ENCODE results near the gene KLHDC3.

The KLHDC3 gene

GRCh38 chr6:43013843-43014433 is at the start of gene KLHDC3, which contains the start of gene MEA1:
TSS of gene KLHDC3 (plus strand) at chr6:43014249. CDS start at chr6:43017193, 2,944 bp downstream.
TSS of gene MEA1 (minus strand) at chr6:43013946. CDS start at chr6:43013813, 133 bp downstream.
- peak; percentile 97 for DNase-seq

GRCh38 chr6:42966571-42966970 is 47.5 kb upstream of the KLHDC3 start:
- DNase-seq = no peak

GRCh38 chr6:42967228-42967627 is 46.8 kb upstream of the KLHDC3 start:
- no peak for DNase-seq

GRCh38 chr6:42968126-42968701 is 45.8 kb upstream of the KLHDC3 start:
- no peak for DNase-seq

- no peak for DNase-seq
Observed at GRCh38 chr6:42968783-42969182, 45.3 kb upstream of the KLHDC3 start.

GRCh38 chr6:42969431-42969830 is 44.6 kb upstream of the KLHDC3 start:
- DNase-seq = no peak

GRCh38 chr6:42969934-42970333 is 44.1 kb upstream of the KLHDC3 start:
- DNase-seq = no peak

GRCh38 chr6:42970871-42971612 is 43.0 kb upstream of the KLHDC3 start:
- no peak for DNase-seq

GRCh38 chr6:42971746-42972327 is 42.2 kb upstream of the KLHDC3 start:
- DNase-seq = no peak

- DNase-seq = no peak
Observed at GRCh38 chr6:42973926-42974325, 40.1 kb upstream of the KLHDC3 start.

- no peak for DNase-seq
Observed at GRCh38 chr6:42974919-42975505, 39.0 kb upstream of the KLHDC3 start.

GRCh38 chr6:42978487-42978838 is 35.6 kb upstream of the KLHDC3 start:
- DNase-seq = peak; percentile 7

GRCh38 chr6:42978839-42979522 is 35.1 kb upstream of the KLHDC3 start, which contains the start of gene PEX6:
TSS of gene PEX6 (minus strand) at chr6:42979181. CDS start at chr6:42979150, 31 bp downstream.
- peak; percentile 87 for DNase-seq

GRCh38 chr6:42979523-42980177 is 34.4 kb upstream of the KLHDC3 start:
- no peak for DNase-seq

GRCh38 chr6:42981836-42982235 is 32.2 kb upstream of the KLHDC3 start:
- DNase-seq = no peak

- DNase-seq = peak; percentile 96
Observed at GRCh38 chr6:42984001-42984923, 29.8 kb upstream of the KLHDC3 start, which contains the start of gene PPP2R5D. TSS of gene PPP2R5D (plus strand) at chr6:42984570. CDS start at chr6:42984678, 108 bp downstream.

GRCh38 chr6:42984924-42985475 is 29.0 kb upstream of the KLHDC3 start:
- no peak for DNase-seq

GRCh38 chr6:42987533-42988451 is 26.3 kb upstream of the KLHDC3 start:
- no peak for DNase-seq

- DNase-seq = no peak
Observed at GRCh38 chr6:42988486-42989020, 25.5 kb upstream of the KLHDC3 start.

All from activated CD4-positive, alpha-beta T cell treated with anti-CD3 and anti-CD28 coated beads, Interleukin-2, amount 50 U/mL, for 1 hour (primary cell).